HepG2 (cell line): Measurements from ENCODE around the gene OSBPL2. TPM values are rescaled to one million over a fixed set of nuclear protein-coding genes. Genes with fewer than 3 reads are reported as not detected.

Experiments used
- CBX1 ChIP-seq: IDR thresholded peaks from one replicate; pipeline ENCODE4 v1.6.1; 2016; ENCODE audit warnings: antibody characterized with exemption, low read depth
- DNMT1 ChIP-seq: sonication (generic); formaldehyde crosslinking; IDR thresholded peaks from 2 replicates; pipeline ENCODE4 v1.5.1; 2020; ENCODE audit warnings: mild to moderate bottlenecking, missing genetic modification reagents
- ERF ChIP-seq: IDR thresholded peaks from 2 replicates; pipeline ENCODE4 v1.6.1; 2018; ENCODE audit warnings: missing biosample characterization, missing genetic modification reagents
- HNF1B ChIP-seq: sonication (generic); formaldehyde crosslinking; IDR thresholded peaks from 2 replicates; pipeline ENCODE4 v1.5.1; 2020; ENCODE audit warnings: mild to moderate bottlenecking, moderate library complexity, missing genetic modification reagents
- HOXD1 ChIP-seq: sonication (generic); formaldehyde crosslinking; IDR thresholded peaks from 2 replicates; pipeline ENCODE4 v1.5.0; 2020; ENCODE audit warnings: missing genetic modification reagents
- JUNB ChIP-seq: sonication (generic); formaldehyde crosslinking; IDR thresholded peaks from 2 replicates; pipeline ENCODE4 v1.8.0; 2022; ENCODE audit warnings: missing genetic modification reagents, mild to moderate bottlenecking, borderline replicate concordance
- MED1 ChIP-seq: sonication (generic); formaldehyde crosslinking; IDR thresholded peaks from 2 replicates; pipeline ENCODE4 v1.4.0; 2020; ENCODE audit warnings: missing genetic modification reagents
- MED13 ChIP-seq: sonication (generic); formaldehyde crosslinking; IDR thresholded peaks from 2 replicates; pipeline ENCODE4 v1.5.0; 2020; ENCODE audit warnings: missing genetic modification reagents
- NFYC ChIP-seq: IDR thresholded peaks from 2 replicates; pipeline ENCODE4 v1.6.1; 2016; ENCODE audit warnings: missing genetic modification reagents, missing compliant biosample characterization
- REXO4 ChIP-seq: sonication (generic); formaldehyde crosslinking; IDR thresholded peaks from 2 replicates; pipeline ENCODE4 v1.8.0; 2022; ENCODE audit warnings: missing genetic modification reagents, mild to moderate bottlenecking, borderline replicate concordance
- RXRA ChIP-seq: sonication (generic); formaldehyde crosslinking; IDR thresholded peaks from 2 replicates; pipeline ENCODE4 v1.5.1; 2020; ENCODE audit warnings: missing genetic modification reagents
- STAT5B ChIP-seq: sonication (generic); formaldehyde crosslinking; IDR thresholded peaks from 2 replicates; pipeline ENCODE4 v1.4.0; 2020; ENCODE audit warnings: missing genetic modification reagents
- TCF7 ChIP-seq: sonication (generic); IDR thresholded peaks from 2 replicates; pipeline ENCODE4 v1.6.1; 2016; ENCODE audit warnings: antibody characterized with exemption, low read depth
- TFE3 ChIP-seq: IDR thresholded peaks from 2 replicates; pipeline ENCODE4 v1.6.1; 2016
- ZC3H13 ChIP-seq: sonication (generic); formaldehyde crosslinking; IDR thresholded peaks from 2 replicates; pipeline ENCODE4 v1.8.1; 2023; ENCODE audit warnings: mild to moderate bottlenecking, missing genetic modification reagents, moderate library complexity
- ZNF12 ChIP-seq: sonication (generic); formaldehyde crosslinking; IDR thresholded peaks from 2 replicates; pipeline ENCODE4 v1.5.0; 2020; ENCODE audit warnings: missing genetic modification reagents
- ZNF232 ChIP-seq: sonication (generic); formaldehyde crosslinking; IDR thresholded peaks from 2 replicates; pipeline ENCODE4 v1.4.0; 2020; ENCODE audit warnings: missing genetic modification reagents, borderline replicate concordance
- ZNF251 ChIP-seq: sonication (generic); formaldehyde crosslinking; IDR thresholded peaks from 2 replicates; pipeline ENCODE4 v1.9.0; 2021; ENCODE audit warnings: mild to moderate bottlenecking, missing genetic modification reagents
- ZNF292 ChIP-seq: sonication (generic); formaldehyde crosslinking; IDR thresholded peaks from 2 replicates; pipeline ENCODE4 v1.8.1; 2022; ENCODE audit warnings: mild to moderate bottlenecking, low read depth, missing genetic modification reagents, borderline replicate concordance
- ZNF552 ChIP-seq: sonication (generic); formaldehyde crosslinking; IDR thresholded peaks from 2 replicates; pipeline ENCODE4 v1.9.0; 2022; ENCODE audit warnings: missing genetic modification reagents, mild to moderate bottlenecking, borderline replicate concordance
- ZNF710 ChIP-seq: sonication (generic); formaldehyde crosslinking; IDR thresholded peaks from 2 replicates; pipeline ENCODE4 v1.5.0; 2020; ENCODE audit warnings: mild to moderate bottlenecking, missing genetic modification reagents, borderline replicate concordance
- ZNF772 ChIP-seq: sonication (generic); formaldehyde crosslinking; IDR thresholded peaks from 2 replicates; pipeline ENCODE4 v1.5.0; 2020; ENCODE audit warnings: mild to moderate bottlenecking, missing genetic modification reagents
- polyA plus RNA-seq, 8 experiments: library from polyadenylated mRNA; depleted of rRNA in 3 of 8; stranded (reverse) in 7 of 8; unstranded in 1 of 8; fragments of >200 nt; fragmentation: Illumina TruSeq in 4 of 8; extraction: Trizol in 4 of 8; gene quantifications; 2 replicates each; pipeline versions ENCODE4 v1.2.1 to v1.2.3, GENCODE V29; 2011 to 2016; ENCODE audit warnings: low read depth in 4 of 8, missing spikeins in 1 of 8, mixed read lengths in 1 of 8; ENCODE audit not compliant: insufficient read depth in 1 of 8
- total RNA-seq, 5 experiments: library from RNA; depleted of rRNA; stranded (reverse); fragments of >200 nt; fragmentation: Illumina TruSeq; extraction: Trizol; gene quantifications; 2 replicates each; pipeline ENCODE4 v1.2.3, GENCODE V29; 2016; ENCODE audit warnings: low read depth in 1 of 5
- TF ChIP-seq, protein P1 (sequence below): sonication (generic); formaldehyde crosslinking; IDR thresholded peaks from 2 replicates; pipeline ENCODE4 v1.4.0; 2020; ENCODE audit warnings: missing genetic modification reagents, low read depth, mild to moderate bottlenecking, borderline replicate concordance

OSBPL2 gene
- total and polyA plus RNA-seq, 2 of the 13 experiments (the other 11 are each of a cell fraction or from before 2014, with no cell fraction given): 18.5 to 37.4 TPM

DNA sequence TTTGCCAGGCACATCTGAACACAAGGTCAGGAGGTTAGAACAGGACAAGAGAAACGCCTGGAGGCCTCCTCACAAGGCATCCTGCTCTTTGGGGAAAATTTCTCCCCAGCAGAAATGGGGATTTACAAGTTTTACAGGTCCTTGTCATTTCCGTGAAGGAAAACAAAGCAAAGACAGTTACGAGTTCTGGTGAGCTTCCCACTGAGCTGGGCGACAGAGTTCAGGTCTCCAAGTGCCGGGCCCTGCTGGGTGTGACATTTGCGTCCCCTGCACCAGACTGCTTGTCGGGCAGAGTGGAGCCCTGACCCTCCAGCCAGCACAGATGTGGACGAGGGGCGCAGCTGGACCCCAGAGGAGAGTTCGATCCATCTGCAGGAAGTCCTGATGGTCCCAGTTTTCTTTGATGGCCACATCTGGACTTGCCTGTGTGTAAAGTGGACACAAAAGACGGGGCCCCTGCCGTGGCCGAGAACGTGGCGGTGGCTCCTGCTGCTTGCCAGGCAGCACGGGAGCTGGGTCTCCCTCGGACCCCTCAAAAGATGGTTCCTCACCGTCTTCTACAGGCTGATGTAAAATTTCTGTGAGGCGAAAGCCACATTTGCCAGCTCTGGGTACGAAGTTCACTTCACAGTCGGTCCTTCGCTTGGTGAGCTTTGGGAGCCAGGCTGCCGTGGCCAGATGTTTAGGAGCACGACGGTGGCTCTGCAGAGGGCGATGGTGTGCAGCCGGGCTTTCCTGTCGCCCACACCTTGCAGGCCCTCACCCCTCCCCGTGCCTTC, 59.3 kb downstream of the OSBPL2 start (continued):
- no peak for TF ChIP-seq HNF1B (CRISPR knock-in tag)
- peak; percentile 52; the same call in 1 of the 2 replicates for TF ChIP-seq DNMT1
- no peak for TF ChIP-seq MED1 (CRISPR knock-in tag)
- no peak for TF ChIP-seq TFE3
- no peak for TF ChIP-seq REXO4 (CRISPR knock-in tag)
- no peak for TF ChIP-seq ERF (CRISPR knock-in tag)
- TF ChIP-seq, protein P1, sequence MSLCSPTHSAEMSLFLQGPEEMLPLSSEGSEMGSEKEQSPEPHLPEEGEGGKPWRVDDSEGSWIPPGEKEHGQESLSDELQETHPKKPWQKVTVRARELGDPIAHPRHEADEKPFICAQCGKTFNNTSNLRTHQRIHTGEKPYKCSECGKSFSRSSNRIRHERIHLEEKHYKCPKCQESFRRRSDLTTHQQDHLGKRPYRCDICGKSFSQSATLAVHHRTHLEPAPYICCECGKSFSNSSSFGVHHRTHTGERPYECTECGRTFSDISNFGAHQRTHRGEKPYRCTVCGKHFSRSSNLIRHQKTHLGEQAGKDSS: peak; percentile 75; the same call in 1 of the 2 replicates
- no peak for TF ChIP-seq ZNF772
- 0 out of 2 replicates have a peak, but pooled peaks have one; percentile 17 for TF ChIP-seq RXRA (CRISPR knock-in tag)
- 0 out of 2 replicates have a peak, but pooled peaks have one; percentile 59 for TF ChIP-seq ZNF232 (CRISPR knock-in tag)
- no peak for TF ChIP-seq ZNF12 (CRISPR knock-in tag)
- TF ChIP-seq ZC3H13 (CRISPR knock-in tag): no peak
- TF ChIP-seq STAT5B (CRISPR knock-in tag): no peak
- no peak for TF ChIP-seq ZNF251
- TF ChIP-seq MED13 (CRISPR knock-in tag): no peak
- no peak for TF ChIP-seq NFYC
- TF ChIP-seq ZNF710 (CRISPR knock-in tag): no peak
- no peak for TF ChIP-seq CBX1
- no peak for TF ChIP-seq ZNF552 (CRISPR knock-in tag)
- 0 out of 2 replicates have a peak, but pooled peaks have one; percentile 35 for TF ChIP-seq HOXD1
- no peak for TF ChIP-seq JUNB (CRISPR knock-in tag)
- TF ChIP-seq ZNF292 (CRISPR knock-in tag): 0 out of 2 replicates have a peak, but pooled peaks have one; percentile 29
- no peak for TF ChIP-seq TCF7
